Keratinocyte (primary cell): Measurements from ENCODE around the gene HGS. TPM values are rescaled to one million over a fixed set of nuclear protein-coding genes. Genes with fewer than 3 reads are reported as not detected.

Experiments
- DNase-seq: peaks from one replicate; pipeline ENCODE4 v3.0.0-alpha.2; 2011; ENCODE audit warnings: low read depth, missing footprints, low spot score
- FAIRE-seq: peaks from 2 replicates; lab custom pipeline; 2011; peaks lifted over from hg19 to GRCh38; lab: Jason Lieb, UNC
- H2AFZ ChIP-seq: 2 replicates; pipeline ENCODE4 v1.6.0; 2012; ENCODE audit warnings: low read length, control low read depth, inconsistent platforms; ENCODE audit not compliant: control insufficient read depth
- H3K27ac ChIP-seq: 2 replicates; pipeline ENCODE4 v1.5.1; 2011; ENCODE audit warnings: low read length; ENCODE audit not compliant: control insufficient read depth, insufficient read depth
- H3K27me3 ChIP-seq: 3 replicates; pipeline ENCODE4 v1.6.0; 2011; ENCODE audit warnings: low read length; ENCODE audit not compliant: control insufficient read depth, insufficient read depth; ENCODE audit errors: extremely low read depth
- H3K36me3 ChIP-seq, 2 experiments: 2 replicates in 1 of 2; 3 replicates in 1 of 2; pipeline ENCODE4 v1.5.1; 2011; ENCODE audit warnings: low read length in 2 of 2, mild to moderate bottlenecking in 1 of 2; ENCODE audit not compliant: control insufficient read depth in 2 of 2, insufficient read depth in 2 of 2; ENCODE audit errors: extremely low read depth in 1 of 2
- H3K4me1 ChIP-seq: 3 replicates; pipeline ENCODE4 v1.5.1; 2011; ENCODE audit warnings: low read length; ENCODE audit not compliant: control insufficient read depth, insufficient read depth; ENCODE audit errors: extremely low read depth
- H3K4me2 ChIP-seq: 3 replicates; pipeline ENCODE4 v1.6.0; 2011; ENCODE audit warnings: low read depth, low read length; ENCODE audit not compliant: control insufficient read depth, insufficient read depth; ENCODE audit errors: extremely low read depth
- H3K4me3 ChIP-seq, 3 experiments: fragments of 200-600 bp in 1 of 3; sonication (generic) in 1 of 3; 2 replicates in 2 of 3; 3 replicates in 1 of 3; pipeline ENCODE4 v1.5.1; 2011 to 2016; ENCODE audit warnings: low read length in 3 of 3, mild to moderate bottlenecking in 3 of 3, control low read depth in 2 of 3, inconsistent platforms in 1 of 3, low read depth in 1 of 3, mixed read lengths in 1 of 3, mixed run types in 1 of 3, moderate library complexity in 1 of 3; ENCODE audit not compliant: control insufficient read depth in 2 of 3, insufficient read depth in 2 of 3; ENCODE audit errors: extremely low read depth in 1 of 3
- H3K79me2 ChIP-seq: 2 replicates; pipeline ENCODE4 v1.6.0; 2012; ENCODE audit warnings: low read length; ENCODE audit not compliant: control insufficient read depth, insufficient read depth
- H3K9ac ChIP-seq: 3 replicates; pipeline ENCODE4 v1.6.0; 2011; ENCODE audit warnings: low read length; ENCODE audit not compliant: control insufficient read depth, insufficient read depth; ENCODE audit errors: extremely low read depth
- H3K9me1 ChIP-seq: 3 replicates; pipeline ENCODE4 v1.6.0; 2011; ENCODE audit warnings: low read length; ENCODE audit not compliant: control insufficient read depth, insufficient read depth; ENCODE audit errors: extremely low read depth
- H3K9me3 ChIP-seq: 2 replicates; pipeline ENCODE4 v1.5.1; 2012; ENCODE audit warnings: low read depth, low read length; ENCODE audit not compliant: control insufficient read depth
- H4K20me1 ChIP-seq: 3 replicates; pipeline ENCODE4 v1.6.0; 2011; ENCODE audit warnings: low read length; ENCODE audit not compliant: control insufficient read depth, insufficient read depth; ENCODE audit errors: extremely low read depth
- EZH2 ChIP-seq: IDR thresholded peaks from one replicate; pipeline ENCODE4 v1.6.1; 2012; ENCODE audit warnings: inconsistent platforms, mild to moderate bottlenecking, low read length, moderate library complexity
- dilution Hi-C: fragments of 300-500 bp; cut with MboI; formaldehyde crosslinking; loops from one replicate; pipeline ENCODE4 v1.7.0; 2020; ENCODE audit warnings: low sequenced_read_pairs; ENCODE audit not compliant: extremely low pct_ligation_motif_present
- polyA plus RNA-seq, 5 experiments: library from polyadenylated mRNA; depleted of rRNA in 3 of 5; stranded (reverse) in 3 of 5; stranded (forward) in 1 of 5; unstranded in 1 of 5; fragments of >200 nt; gene quantifications; 1 replicate in 1 of 5; 2 replicates in 3 of 5; 3 replicates in 1 of 5; pipeline versions ENCODE4 v1.2.1 to v1.2.3, GENCODE V29; 2011 to 2012; ENCODE audit warnings: missing spikeins in 2 of 5, low read depth in 1 of 5, low replicate concordance in 1 of 5
- TF ChIP-seq, protein P1 (sequence below), 3 experiments: IDR thresholded peaks in 1 of 3; conservative IDR thresholded peaks in 1 of 3; optimal IDR thresholded peaks in 1 of 3; 2 replicates in 2 of 3; 3 replicates in 1 of 3; pipeline versions ENCODE3 to v1.5.1; 2011; ENCODE audit warnings: low read length in 3 of 3, mild to moderate bottlenecking in 3 of 3, moderate library complexity in 2 of 3, control low read depth in 1 of 3, inconsistent platforms in 1 of 3; ENCODE audit not compliant: insufficient read depth in 2 of 3; ENCODE audit errors: extremely low read depth in 1 of 3

The HGS gene
- polyA plus RNA-seq, 1 donor (not counting 4 experiments of a cell fraction or from before 2014, with no cell fraction given), result 79.6 TPM

DNA sequence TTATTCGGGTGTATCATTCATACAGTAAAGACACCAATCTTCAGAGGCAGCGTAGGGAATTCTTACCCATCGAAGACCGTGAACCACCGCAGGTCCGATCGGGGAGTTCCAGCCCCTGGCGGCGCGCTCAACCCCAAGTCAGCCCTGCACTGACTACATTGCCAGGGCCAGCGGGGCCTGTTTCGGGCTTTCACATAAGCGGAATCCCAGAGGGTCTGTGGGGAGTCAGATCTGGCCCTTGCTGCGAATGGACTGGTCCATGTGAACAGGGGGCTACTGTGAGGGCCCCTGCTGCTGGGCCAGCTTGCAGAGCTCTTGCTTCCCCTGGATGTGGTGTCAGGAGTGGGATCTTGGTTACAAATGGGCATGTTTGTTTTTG lies 35.1 kb upstream of the HGS start:
- no peaks in the 10 kb centered on the region for H3K79me2 ChIP-seq
- H3K27ac ChIP-seq, result no peak overlapping the region
- no peaks in the 10 kb centered on the region for H3K9me1 ChIP-seq
- no peaks in the 10 kb centered on the region for H3K9me3 ChIP-seq
- H3K4me1 ChIP-seq, result no peaks in the 10 kb centered on the region
- H3K27me3 ChIP-seq, result peaks cover 25% of the 10 kb centered on the region
- no peak overlapping the region for H3K4me3 ChIP-seq
- dilution Hi-C loops, result no loop called here
- H3K9ac ChIP-seq, result no peak overlapping the region
- peaks cover 0 to 3% of the 10 kb centered on the region in 2 experiments for H3K36me3 ChIP-seq
- FAIRE-seq (no peak), DNase-seq (no peak)
- no peak overlapping the region for H2AFZ ChIP-seq
- TF ChIP-seq, protein P1, sequence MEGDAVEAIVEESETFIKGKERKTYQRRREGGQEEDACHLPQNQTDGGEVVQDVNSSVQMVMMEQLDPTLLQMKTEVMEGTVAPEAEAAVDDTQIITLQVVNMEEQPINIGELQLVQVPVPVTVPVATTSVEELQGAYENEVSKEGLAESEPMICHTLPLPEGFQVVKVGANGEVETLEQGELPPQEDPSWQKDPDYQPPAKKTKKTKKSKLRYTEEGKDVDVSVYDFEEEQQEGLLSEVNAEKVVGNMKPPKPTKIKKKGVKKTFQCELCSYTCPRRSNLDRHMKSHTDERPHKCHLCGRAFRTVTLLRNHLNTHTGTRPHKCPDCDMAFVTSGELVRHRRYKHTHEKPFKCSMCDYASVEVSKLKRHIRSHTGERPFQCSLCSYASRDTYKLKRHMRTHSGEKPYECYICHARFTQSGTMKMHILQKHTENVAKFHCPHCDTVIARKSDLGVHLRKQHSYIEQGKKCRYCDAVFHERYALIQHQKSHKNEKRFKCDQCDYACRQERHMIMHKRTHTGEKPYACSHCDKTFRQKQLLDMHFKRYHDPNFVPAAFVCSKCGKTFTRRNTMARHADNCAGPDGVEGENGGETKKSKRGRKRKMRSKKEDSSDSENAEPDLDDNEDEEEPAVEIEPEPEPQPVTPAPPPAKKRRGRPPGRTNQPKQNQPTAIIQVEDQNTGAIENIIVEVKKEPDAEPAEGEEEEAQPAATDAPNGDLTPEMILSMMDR (optimal IDR thresholded peaks at IDR 0.05 in 1 of 3, IDR thresholded peaks at IDR 0.05 in 1 of 3, conservative IDR thresholded peaks at IDR 0.05 in 1 of 3; ENCODE audit: extremely low read depth in 1 of 3, insufficient read depth in 2 of 3, low read length in 3 of 3), result no peak
- TF ChIP-seq EZH2, result peak; percentile 58
- H3K4me2 ChIP-seq, result no peak overlapping the region
- peaks cover 4% of the 10 kb centered on the region for H4K20me1 ChIP-seq

DNA sequence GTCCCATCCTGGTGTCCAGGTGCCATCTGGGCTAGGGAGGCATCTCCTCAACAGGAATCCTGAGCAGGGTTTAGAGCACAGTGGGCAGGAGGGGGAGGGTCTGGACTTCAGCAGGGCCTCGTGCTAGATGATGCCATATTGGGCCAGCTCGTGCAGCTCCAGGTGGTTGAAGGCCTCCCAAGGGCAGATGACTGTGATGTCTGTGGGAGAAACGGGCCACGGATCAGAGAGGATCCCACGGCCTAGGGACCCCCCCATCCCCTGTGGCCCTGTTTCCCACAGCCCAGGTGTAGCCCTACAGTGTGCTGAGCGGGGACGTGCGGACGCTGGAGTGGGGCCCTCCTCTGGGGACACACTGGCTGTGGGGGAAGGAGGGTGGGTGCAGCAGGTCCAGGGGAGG lies 32.9 kb upstream of the HGS start:
- FAIRE-seq (no peak), DNase-seq (no peak)
- Histone ChIP-seq H3K4me1 (no peaks in the 10 kb centered on the region), H3K79me2 (no peaks in the 10 kb centered on the region), H3K9me1 (no peaks in the 10 kb centered on the region), H3K9ac (no peak overlapping the region), H3K27me3 (peaks cover 25% of the 10 kb centered on the region), H3K4me3 (no peak overlapping the region), H2AFZ (no peak overlapping the region), H4K20me1 (peaks cover 4% of the 10 kb centered on the region), H3K9me3 (no peaks in the 10 kb centered on the region), H3K36me3 (no peaks in the 10 kb centered on the region), H3K27ac (no peak overlapping the region), H3K4me2 (no peak overlapping the region)
- dilution Hi-C loops, result no loop called here
- no peak for TF ChIP-seq EZH2
- TF ChIP-seq, protein P1 (optimal IDR thresholded peaks at IDR 0.05 in 1 of 3, IDR thresholded peaks at IDR 0.05 in 1 of 3, conservative IDR thresholded peaks at IDR 0.05 in 1 of 3; ENCODE audit: extremely low read depth in 1 of 3, insufficient read depth in 2 of 3, low read length in 3 of 3), result no peak
